Right lobe of liver (tissue), 6 donors: ENCODE data around the gene ST8SIA6. TPM values are rescaled to one million over a fixed set of nuclear protein-coding genes. Genes with fewer than 3 reads are reported as not detected.
A peak's percentile ranks its signal among the peaks of the same experiment; 100 is the strongest.

Source experiments
- ATAC-seq, 4 donors: fragments of 200-7000 bp; cut with Tn5 transposase; one replicate each; pipeline ENCODE4 v1.9.1; 2020; ENCODE audit warnings: mild to moderate bottlenecking in 4 of 4, moderate library complexity in 4 of 4
- DNase-seq, 3 donors: peaks; one replicate each; pipeline ENCODE4 v3.0.0-alpha.2; 2020
- H3K27ac ChIP-seq, 3 donors: fragments of 200-600 bp; one replicate each; pipeline ENCODE4 v1.8.0; 2022
- H3K27me3 ChIP-seq, 2 donors: fragments of 200-600 bp; one replicate each; pipeline ENCODE4 v1.8.0; 2022
- H3K36me3 ChIP-seq, 4 donors: fragments of 200-600 bp; sonication (generic) in 1 of 4; one replicate each; pipeline versions ENCODE4 v1.5.1 to v1.8.0; 2017 to 2022; ENCODE audit warnings: control low read depth in 1 of 4
- H3K4me1 ChIP-seq, 4 donors: fragments of 200-600 bp; sonication (generic) in 1 of 4; one replicate each; pipeline versions ENCODE4 v1.5.1 to v1.8.0; 2017 to 2022; ENCODE audit warnings: control low read depth in 1 of 4
- H3K4me3 ChIP-seq, 3 donors: fragments of 200-600 bp; one replicate each; pipeline ENCODE4 v1.8.0; 2022
- H3K9me3 ChIP-seq, 4 donors: fragments of 200-600 bp; sonication (generic) in 1 of 4; one replicate each; pipeline versions ENCODE4 v1.5.1 to v1.8.0; 2017 to 2022; ENCODE audit warnings: control low read depth in 1 of 4
- CTCF ChIP-seq, 4 donors: fragments of 200-600 bp in 3 of 4; fragments of 450-650 bp in 1 of 4; IDR thresholded peaks; one replicate each; pipeline versions ENCODE4 v1.5.1 to v1.8.0; 2016 to 2022; ENCODE audit warnings: antibody characterized with exemption in 4 of 4, mild to moderate bottlenecking in 2 of 4
- POLR2A ChIP-seq: fragments of 450-650 bp; IDR thresholded peaks from one replicate; pipeline ENCODE4 v1.6.1; 2017; ENCODE audit warnings: antibody characterized with exemption, mild to moderate bottlenecking
- WGBS: methylation state at CpG from one replicate; pipeline ENCODE4 v1.1.6; 2018; ENCODE audit warnings: low coverage, low lambda C conversion rate; ENCODE audit not compliant: insufficient coverage; ENCODE audit errors: missing lambda C conversion rate; 5-methylcytosine and 5-hydroxymethylcytosine counted together
- intact Hi-C, 2 donors: fragments of 100-400 bp; cut with DNase I; formaldehyde crosslinking; loops; one replicate each; pipeline versions ENCODE4 v1.11.2 to v1.14.1; 2022
- total RNA-seq, 6 experiments: library from RNA; depleted of rRNA in 2 of 6; stranded (reverse); fragments of >200 nt in 2 of 6; fragmentation: NEBNext Ultra II Directional in 3 of 6; extraction: Animal tissue kit (Norgen Biotek cat#: 25700) in 3 of 6; gene quantifications; one replicate each; pipeline versions ENCODE4 v1.1.0 to v1.2.4, GENCODE V29; 2016 to 2023
- donor health status: DM: no; HTN: yes; CAD: no.
- donor health status: DM: no; HTN: no; CAD: no.
- donor health status: DM: no; HTN: no; CAD: no.
- donor health status: DM: no; HTN: yes; CAD: no.
- donor health status: DM: no; HTN: yes; CAD: no.

The ST8SIA6 gene
- total RNA-seq, 6 experiments from 2014 or later, result 0.39 to 2.2 (median 1.4) TPM

- ATAC-seq, result peak; percentile 46 to 58 (median 52)
- Histone ChIP-seq H3K4me1 (no peaks in the 10 kb centered on the region), H3K9me3 (no peaks in the 10 kb centered on the region), H3K4me3 (no peak overlapping the region), H3K27ac (no peak overlapping the region), H3K27me3 (no peaks in the 10 kb centered on the region), H3K36me3 (no peaks in the 10 kb centered on the region)
- DNase-seq, result no peak
- 20% methylated on average over 17 of the region's 17 CpGs for WGBS
- TF ChIP-seq CTCF (IDR thresholded peaks at IDR 0.05) (no peak), POLR2A (no peak)
- intact Hi-C loops, result loop anchor here in 1 of 2 donors (10.0 kb wide), 1 partner anchor 584 kb away; no protein-coding TSS in a partner anchor
Observed at GRCh38 chr10:17428351-17429097, 25.9 kb downstream of the ST8SIA6 start.

DNA sequence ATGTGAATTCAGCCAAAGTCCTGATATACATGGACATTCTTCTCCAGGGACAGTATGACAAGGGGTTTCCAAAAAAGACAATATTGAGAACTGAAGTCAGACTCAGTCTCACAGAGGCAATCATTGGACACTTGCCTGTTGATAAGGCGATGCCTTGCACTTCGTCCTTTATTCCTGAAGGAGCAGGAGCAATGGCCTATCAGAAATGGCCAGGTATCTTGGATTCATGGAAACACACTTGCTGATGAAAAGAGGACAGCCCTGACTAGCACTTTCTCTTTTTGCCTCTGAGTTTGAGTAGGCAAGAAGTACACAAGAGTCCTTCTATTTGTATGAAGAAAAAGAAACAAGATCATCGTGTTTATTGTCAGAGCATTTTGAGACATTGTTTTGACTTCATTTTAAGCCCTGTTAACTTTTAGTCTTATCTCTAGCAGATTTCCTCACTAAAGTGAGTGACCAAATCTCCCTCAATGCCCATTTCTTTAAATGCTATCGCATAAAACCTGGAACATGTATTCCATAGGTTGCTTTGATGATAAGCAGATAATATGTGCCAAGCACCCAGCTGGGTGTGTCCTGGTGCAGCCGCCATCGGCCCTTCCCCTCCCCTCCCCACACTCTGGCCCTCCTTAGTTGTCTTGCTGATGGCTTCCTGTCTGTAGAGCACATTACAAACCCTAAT, 26.6 kb downstream of the ST8SIA6 start:
- H3K9me3 ChIP-seq, result no peaks in the 10 kb centered on the region
- no peak for ATAC-seq
- H3K27me3 ChIP-seq, result no peaks in the 10 kb centered on the region
- no peak for TF ChIP-seq CTCF (IDR thresholded peaks at IDR 0.05)
- WGBS, result 25% methylated on average over 6 of the region's 6 CpGs
- H3K36me3 ChIP-seq, result no peaks in the 10 kb centered on the region
- no peak overlapping the region for H3K27ac ChIP-seq
- intact Hi-C loops, result loop anchor here in 1 of 2 donors (10.0 kb wide), 1 partner anchor 583 kb away; no protein-coding TSS in a partner anchor
- H3K4me1 ChIP-seq, result no peaks in the 10 kb centered on the region
- no peak overlapping the region for H3K4me3 ChIP-seq
- DNase-seq, result no peak

- Histone ChIP-seq H3K36me3 (no peaks in the 10 kb centered on the region), H3K4me1 (no peaks in the 10 kb centered on the region), H3K27ac (no peak overlapping the region), H3K4me3 (no peak overlapping the region), H3K27me3 (no peaks in the 10 kb centered on the region), H3K9me3 (no peaks in the 10 kb centered on the region)
- WGBS, result 100% methylated on average over 2 of the region's 3 CpGs
- TF ChIP-seq POLR2A (no peak), CTCF (IDR thresholded peaks at IDR 0.05) (no peak)
- no peak for ATAC-seq
- intact Hi-C loops, result loop anchor here in 1 of 2 donors (10.0 kb wide), 1 partner anchor 582 kb away; no protein-coding TSS in a partner anchor
- DNase-seq, result no peak
Observed at GRCh38 chr10:17427201-17427600, 27.2 kb downstream of the ST8SIA6 start.

- intact Hi-C loops, result loop anchor here in 1 of 2 donors (10.0 kb wide), 1 partner anchor 582 kb away; no protein-coding TSS in a partner anchor
- Histone ChIP-seq H3K27ac (no peak overlapping the region), H3K36me3 (no peaks in the 10 kb centered on the region), H3K27me3 (no peaks in the 10 kb centered on the region), H3K9me3 (no peaks in the 10 kb centered on the region), H3K4me1 (no peaks in the 10 kb centered on the region), H3K4me3 (no peak overlapping the region)
- ATAC-seq (no peak), DNase-seq (no peak)
- no peak for TF ChIP-seq POLR2A
- TF ChIP-seq CTCF (IDR thresholded peaks at IDR 0.05), result no peak
- WGBS, result 33% methylated on average over 3 of the region's 5 CpGs
Observed at GRCh38 chr10:17426263-17426750, 28.1 kb downstream of the ST8SIA6 start.
